ENCODE measurements around the gene NUMA1. TPM values are rescaled to one million over a fixed set of nuclear protein-coding genes. Genes with fewer than 3 reads are reported as not detected.

Gene NUMA1
- total RNA-seq, 1 donor from 2014 or later = 116 TPM

DNA sequence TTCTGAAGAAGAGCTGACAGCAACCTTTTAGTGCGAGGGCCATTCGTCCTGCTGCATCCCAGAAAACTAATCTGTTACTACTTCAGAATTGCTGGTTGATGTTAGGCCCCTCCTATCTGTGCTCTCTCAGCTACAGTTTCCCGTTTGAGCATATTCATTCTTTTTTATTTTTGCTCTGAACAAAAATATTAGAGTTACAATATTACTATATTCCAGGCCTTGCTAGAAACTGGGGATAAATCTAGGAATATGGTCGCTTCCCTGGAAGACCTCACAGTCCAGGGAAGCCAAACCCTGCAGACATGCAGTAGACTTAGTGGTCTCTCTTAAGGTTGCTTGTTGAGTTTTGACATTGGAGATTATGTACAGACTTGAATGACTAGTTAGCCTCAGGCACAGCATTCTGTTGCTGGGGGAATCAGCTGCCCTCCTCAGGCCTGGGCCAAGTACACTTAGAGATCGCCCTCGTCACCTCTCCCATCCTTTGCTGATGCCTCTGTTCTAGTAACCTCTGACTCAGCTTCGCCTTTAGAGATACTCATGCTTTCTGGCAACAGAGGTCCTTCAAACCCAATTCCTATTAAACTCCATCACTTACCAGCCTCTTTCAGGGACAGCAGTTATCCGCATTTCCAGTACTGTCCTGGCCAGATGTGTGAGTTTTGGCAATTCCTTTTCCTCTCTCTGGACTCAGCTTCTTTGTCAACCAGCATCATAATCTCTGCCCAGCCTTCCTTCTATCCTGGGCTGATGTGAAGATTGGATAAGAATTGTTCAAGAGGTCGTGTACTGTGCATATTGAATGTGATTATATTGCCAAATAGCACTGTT is 32.9 kb upstream of the NUMA1 start:
- H3K4me3 ChIP-seq (ENCODE audit: low read depth, low read length) = peak overlapping the region; percentile 76
- no peak for DNase-seq (ENCODE audit: low read depth)
- TF ChIP-seq, protein P1, sequence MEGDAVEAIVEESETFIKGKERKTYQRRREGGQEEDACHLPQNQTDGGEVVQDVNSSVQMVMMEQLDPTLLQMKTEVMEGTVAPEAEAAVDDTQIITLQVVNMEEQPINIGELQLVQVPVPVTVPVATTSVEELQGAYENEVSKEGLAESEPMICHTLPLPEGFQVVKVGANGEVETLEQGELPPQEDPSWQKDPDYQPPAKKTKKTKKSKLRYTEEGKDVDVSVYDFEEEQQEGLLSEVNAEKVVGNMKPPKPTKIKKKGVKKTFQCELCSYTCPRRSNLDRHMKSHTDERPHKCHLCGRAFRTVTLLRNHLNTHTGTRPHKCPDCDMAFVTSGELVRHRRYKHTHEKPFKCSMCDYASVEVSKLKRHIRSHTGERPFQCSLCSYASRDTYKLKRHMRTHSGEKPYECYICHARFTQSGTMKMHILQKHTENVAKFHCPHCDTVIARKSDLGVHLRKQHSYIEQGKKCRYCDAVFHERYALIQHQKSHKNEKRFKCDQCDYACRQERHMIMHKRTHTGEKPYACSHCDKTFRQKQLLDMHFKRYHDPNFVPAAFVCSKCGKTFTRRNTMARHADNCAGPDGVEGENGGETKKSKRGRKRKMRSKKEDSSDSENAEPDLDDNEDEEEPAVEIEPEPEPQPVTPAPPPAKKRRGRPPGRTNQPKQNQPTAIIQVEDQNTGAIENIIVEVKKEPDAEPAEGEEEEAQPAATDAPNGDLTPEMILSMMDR (conservative IDR thresholded peaks at IDR 0.05; ENCODE audit: low read depth, low read length) = no peak

DNA sequence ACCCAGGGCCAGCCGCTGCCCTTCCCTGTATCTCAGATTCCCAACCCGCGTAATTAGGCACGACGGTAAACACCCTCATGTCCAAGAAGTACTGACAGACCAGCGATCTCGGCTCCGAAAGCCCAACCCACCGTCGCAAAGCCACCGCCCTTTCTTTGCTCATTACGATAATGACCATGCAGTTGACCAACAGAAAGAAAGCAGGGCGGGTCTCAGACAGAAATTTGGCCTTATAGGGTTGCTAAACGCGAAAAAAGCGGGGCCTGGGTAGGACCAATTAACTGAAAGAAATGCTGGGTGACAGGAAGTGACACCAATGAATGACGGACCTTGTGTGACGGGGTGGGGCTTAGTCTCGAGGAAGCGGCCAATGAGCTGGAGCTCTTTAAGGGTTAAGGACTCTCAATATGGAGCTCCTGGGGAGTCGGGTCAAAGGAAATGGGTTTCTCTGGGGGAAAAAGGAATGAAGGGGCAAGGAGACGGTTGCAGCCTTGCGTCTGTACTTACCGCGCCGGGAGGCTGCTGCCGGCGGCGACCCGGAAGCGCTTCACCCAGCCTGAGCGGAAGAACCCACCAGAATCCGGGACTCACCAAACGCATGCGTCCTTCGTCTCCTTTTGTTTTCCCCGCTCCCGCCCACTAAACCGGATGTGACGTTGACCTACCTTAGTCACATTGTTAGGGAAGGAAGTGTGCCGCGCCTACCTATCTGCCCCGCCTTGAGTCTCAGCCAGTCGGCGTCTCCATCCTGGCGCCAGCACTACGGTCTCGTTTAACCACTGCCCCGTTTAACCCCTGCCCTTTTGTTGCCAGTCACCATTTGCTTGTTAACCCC is 32.0 kb upstream of the NUMA1 start, which contains the start of gene ANAPC15:
TSS of gene ANAPC15 (minus strand) at position 553 of the 835 bp plus-strand sequence. CDS start 1,419 bp downstream, outside the sequence.
- TF ChIP-seq, protein P1 (conservative IDR thresholded peaks at IDR 0.05; ENCODE audit: low read depth, low read length) = no peak
- peak; percentile 99 for DNase-seq (ENCODE audit: low read depth)
- H3K4me3 ChIP-seq (ENCODE audit: low read depth, low read length) = peak within 1 kb of the TSS; percentile 76

DNA sequence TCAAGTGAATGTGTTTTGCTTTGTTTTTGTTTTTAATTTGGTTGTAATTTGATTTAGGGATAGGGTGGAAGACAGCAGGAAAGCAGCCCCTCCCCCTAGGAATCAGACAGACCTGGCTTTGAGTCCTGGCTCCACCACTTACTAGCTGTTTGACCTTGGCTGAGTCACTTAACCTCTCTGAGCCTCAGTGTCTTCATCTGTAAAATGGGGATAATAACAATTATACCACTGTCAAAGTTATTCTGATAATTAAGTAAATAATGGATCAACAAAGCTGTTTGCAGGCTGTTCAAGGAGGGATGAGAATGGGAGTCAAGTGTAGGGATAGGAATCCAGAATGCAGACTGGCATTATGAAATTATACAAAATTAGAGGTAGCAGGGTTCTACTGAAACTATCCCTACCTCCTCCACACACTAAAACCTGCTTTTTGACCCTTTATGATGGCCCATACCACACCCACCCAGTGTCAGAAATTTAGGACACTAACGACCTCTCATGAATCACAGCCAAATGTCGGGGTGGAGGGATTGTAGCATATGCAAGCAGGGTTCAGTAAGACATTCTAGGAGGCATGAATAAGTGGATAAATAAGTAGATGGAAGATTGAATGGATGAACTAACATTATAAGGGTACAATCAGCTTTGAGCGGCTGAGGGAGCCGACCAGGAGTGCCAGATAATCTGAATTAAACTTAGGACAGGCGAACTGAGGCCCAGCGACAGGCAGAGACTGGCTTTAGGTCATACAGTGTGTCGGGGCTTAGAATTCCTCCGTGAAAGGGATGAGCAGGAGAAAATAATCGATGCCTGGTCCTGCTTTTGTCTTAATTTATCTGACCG is 31.2 kb upstream of the NUMA1 start:
- DNase-seq (ENCODE audit: low read depth) = no peak
- H3K4me3 ChIP-seq (ENCODE audit: low read depth, low read length) = peak overlapping the region; percentile 76
- TF ChIP-seq, protein P1 (conservative IDR thresholded peaks at IDR 0.05; ENCODE audit: low read depth, low read length) = no peak

DNA sequence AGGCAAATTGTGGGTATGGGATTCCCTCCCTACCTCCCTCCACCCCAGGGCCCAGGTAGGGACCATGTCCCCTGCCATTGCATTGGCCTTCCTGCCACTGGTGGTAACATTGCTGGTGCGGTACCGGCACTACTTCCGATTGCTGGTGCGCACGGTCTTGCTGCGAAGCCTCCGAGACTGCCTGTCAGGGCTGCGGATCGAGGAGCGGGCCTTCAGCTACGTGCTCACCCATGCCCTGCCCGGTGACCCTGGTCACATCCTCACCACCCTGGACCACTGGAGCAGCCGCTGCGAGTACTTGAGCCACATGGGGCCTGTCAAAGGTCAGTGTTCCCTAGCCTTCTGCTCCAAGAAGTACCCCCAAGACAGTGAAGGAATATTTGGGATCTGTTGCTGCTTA is 25.5 kb upstream of the NUMA1 start, which contains the start of gene TOMT:
TSS of gene TOMT (plus strand) at position 37 of the 400 bp plus-strand sequence. CDS start at position 65, 28 bp downstream.
- no peak for DNase-seq (ENCODE audit: low read depth)
- TF ChIP-seq, protein P1 (conservative IDR thresholded peaks at IDR 0.05; ENCODE audit: low read depth, low read length) = no peak
- H3K4me3 ChIP-seq (ENCODE audit: low read depth, low read length) = no peak within 1 kb of the TSS

- no peak for DNase-seq (ENCODE audit: low read depth)
- H3K4me3 ChIP-seq (ENCODE audit: low read depth, low read length) = peak overlapping the region; percentile 97
- TF ChIP-seq, protein P1 (conservative IDR thresholded peaks at IDR 0.05; ENCODE audit: low read depth, low read length) = no peak
These were observed 23.4 kb upstream of the NUMA1 start for GRCh38 chr11:72103754-72104167.

Measured in epithelial cell of proximal tubule (primary cell).